ENCODE results near the gene AMZ1. TPM values are rescaled to one million over a fixed set of nuclear protein-coding genes. Genes with fewer than 3 reads are reported as not detected.

AMZ1 gene
- total and polyA plus RNA-seq, 10 of the 15 experiments (the other 5 are each of a cell fraction or from before 2014, with no cell fraction given), result 0.02 to 2.0 (median 0.69) TPM

DNA sequence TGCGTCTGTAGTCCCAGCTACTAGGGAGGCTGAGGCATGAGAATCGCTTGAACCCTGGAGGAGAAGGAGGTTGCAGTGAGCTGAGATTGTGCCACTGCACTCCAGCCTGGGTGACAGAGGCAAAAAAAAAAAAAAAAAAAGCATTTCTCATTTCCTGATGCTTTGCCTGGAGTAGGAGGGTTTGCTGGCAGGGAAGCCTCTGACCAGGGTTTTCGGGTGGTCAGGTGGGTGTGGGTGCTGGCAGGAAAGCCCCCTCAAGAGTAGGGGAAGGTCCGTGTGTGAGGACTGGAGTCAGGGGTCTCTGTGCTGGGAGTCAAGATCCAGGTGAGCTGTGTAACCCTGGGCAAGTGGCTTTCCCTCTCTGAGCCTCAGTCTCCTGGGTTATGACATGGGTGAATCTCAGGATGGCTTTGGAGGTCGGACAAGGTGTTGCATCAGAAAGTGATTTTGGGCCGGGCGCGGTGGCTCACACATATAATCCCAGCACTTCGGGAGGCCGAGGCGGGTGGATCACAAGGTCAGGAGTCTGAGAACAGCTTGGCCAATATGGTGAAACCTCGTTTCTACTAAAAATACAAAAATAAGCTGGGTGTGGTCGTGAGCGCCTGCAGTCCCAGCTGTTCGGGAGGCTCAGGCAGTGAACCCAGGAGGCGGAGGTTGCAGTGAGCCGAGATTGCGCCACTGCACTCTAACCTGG, 3.2 kb downstream of the AMZ1 start:
- no peak for ATAC-seq

More for the DNA sequence above, 3.2 kb downstream of the AMZ1 start:
- H3K27ac ChIP-seq (ENCODE audit: control insufficient read depth, insufficient read depth), result no peak overlapping the region
- peaks cover 27% of the 10 kb centered on the region for H3K4me1 ChIP-seq (ENCODE audit: control insufficient read depth, insufficient read depth, low read length)
- no peak overlapping the region for H3K4me3 ChIP-seq
- DNase-seq (ENCODE audit: low read depth, low spot score) (no peak), FAIRE-seq (no peak)
- CTCF ChIA-PET, result interaction anchor here (0.9 to 3.1 kb wide), 4 partner anchors 19 to 124 kb away, joined by 3 to 56 read pairs (median 4); no protein-coding TSS in a partner anchor
- TF ChIP-seq, protein P1, sequence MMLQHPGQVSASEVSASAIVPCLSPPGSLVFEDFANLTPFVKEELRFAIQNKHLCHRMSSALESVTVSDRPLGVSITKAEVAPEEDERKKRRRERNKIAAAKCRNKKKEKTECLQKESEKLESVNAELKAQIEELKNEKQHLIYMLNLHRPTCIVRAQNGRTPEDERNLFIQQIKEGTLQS (IDR thresholded peaks at IDR 0.05; ENCODE audit: borderline replicate concordance, extremely low read depth, low read depth, low read length), result no peak
- TF ChIP-seq ASH2L (IDR thresholded peaks at IDR 0.05; ENCODE audit: borderline replicate concordance, low read depth) (no peak), RBBP5 (conservative IDR thresholded peaks at IDR 0.05) (no peak), CTCF (IDR thresholded peaks at IDR 0.05 in 2 of 3, conservative IDR thresholded peaks at IDR 0.05 in 1 of 3; ENCODE audit: control insufficient read depth in 2 of 3, extremely low read depth in 1 of 3, insufficient read depth in 1 of 3, low read depth in 3 of 3, low read length in 3 of 3) (no peak), JUND (IDR thresholded peaks at IDR 0.05; ENCODE audit: low read depth, low read length) (no peak), CHD4 (IDR thresholded peaks at IDR 0.05) (no peak), NKRF (conservative IDR thresholded peaks at IDR 0.05) (no peak)
- TF ChIP-seq, protein P2, sequence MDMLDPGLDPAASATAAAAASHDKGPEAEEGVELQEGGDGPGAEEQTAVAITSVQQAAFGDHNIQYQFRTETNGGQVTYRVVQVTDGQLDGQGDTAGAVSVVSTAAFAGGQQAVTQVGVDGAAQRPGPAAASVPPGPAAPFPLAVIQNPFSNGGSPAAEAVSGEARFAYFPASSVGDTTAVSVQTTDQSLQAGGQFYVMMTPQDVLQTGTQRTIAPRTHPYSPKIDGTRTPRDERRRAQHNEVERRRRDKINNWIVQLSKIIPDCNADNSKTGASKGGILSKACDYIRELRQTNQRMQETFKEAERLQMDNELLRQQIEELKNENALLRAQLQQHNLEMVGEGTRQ (IDR thresholded peaks at IDR 0.05; ENCODE audit: borderline replicate concordance, low read depth, low read length), result no peak
- TF ChIP-seq, protein P3, sequence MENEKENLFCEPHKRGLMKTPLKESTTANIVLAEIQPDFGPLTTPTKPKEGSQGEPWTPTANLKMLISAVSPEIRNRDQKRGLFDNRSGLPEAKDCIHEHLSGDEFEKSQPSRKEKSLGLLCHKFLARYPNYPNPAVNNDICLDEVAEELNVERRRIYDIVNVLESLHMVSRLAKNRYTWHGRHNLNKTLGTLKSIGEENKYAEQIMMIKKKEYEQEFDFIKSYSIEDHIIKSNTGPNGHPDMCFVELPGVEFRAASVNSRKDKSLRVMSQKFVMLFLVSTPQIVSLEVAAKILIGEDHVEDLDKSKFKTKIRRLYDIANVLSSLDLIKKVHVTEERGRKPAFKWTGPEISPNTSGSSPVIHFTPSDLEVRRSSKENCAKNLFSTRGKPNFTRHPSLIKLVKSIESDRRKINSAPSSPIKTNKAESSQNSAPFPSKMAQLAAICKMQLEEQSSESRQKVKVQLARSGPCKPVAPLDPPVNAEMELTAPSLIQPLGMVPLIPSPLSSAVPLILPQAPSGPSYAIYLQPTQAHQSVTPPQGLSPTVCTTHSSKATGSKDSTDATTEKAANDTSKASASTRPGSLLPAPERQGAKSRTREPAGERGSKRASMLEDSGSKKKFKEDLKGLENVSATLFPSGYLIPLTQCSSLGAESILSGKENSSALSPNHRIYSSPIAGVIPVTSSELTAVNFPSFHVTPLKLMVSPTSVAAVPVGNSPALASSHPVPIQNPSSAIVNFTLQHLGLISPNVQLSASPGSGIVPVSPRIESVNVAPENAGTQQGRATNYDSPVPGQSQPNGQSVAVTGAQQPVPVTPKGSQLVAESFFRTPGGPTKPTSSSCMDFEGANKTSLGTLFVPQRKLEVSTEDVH (IDR thresholded peaks at IDR 0.05; ENCODE audit: low read depth, partially characterized antibody), result no peak
- in situ Hi-C loops (cut with MboI), result no loop called here
- WGBS (ENCODE audit: insufficient coverage, insufficient replicate concordance, low lambda C conversion rate, missing lambda C conversion rate), result 76% methylated on average over 18 of the region's 18 CpGs
- H3K4me2 ChIP-seq (ENCODE audit: control insufficient read depth, insufficient read depth), result no peak overlapping the region
- H3K9ac ChIP-seq (ENCODE audit: control insufficient read depth, insufficient read depth, low read length), result no peak overlapping the region
- H3K27me3 ChIP-seq (replicated peaks in 1 of 2; ENCODE audit: control insufficient read depth in 2 of 2, insufficient read depth in 2 of 2, low read length in 1 of 2), result peaks cover 3 to 7% of the 10 kb centered on the region in 2 experiments; a peak in 3 of 4 replicates
- no peaks in the 10 kb centered on the region for H3K9me3 ChIP-seq (replicated peaks; ENCODE audit: control insufficient read depth, insufficient read depth, low read length)
- no TSS peak for BruUV-seq (replicated peaks)
- RAD21 ChIA-PET (ENCODE audit: unreplicated experiment), result interaction anchor here (2.2 kb wide), 1 partner anchor 19 kb away, joined by 5 read pairs; no protein-coding TSS in a partner anchor
- no peaks in the 10 kb centered on the region for H3K79me2 ChIP-seq (ENCODE audit: control insufficient read depth, insufficient read depth, low read length)
- no peak overlapping the region for H2AFZ ChIP-seq (ENCODE audit: control insufficient read depth, low read depth, low read length)
- no peaks in the 10 kb centered on the region; the same call in 1 of the 2 replicates for H4K20me1 ChIP-seq (ENCODE audit: control insufficient read depth, insufficient read depth)
- no peaks in the 10 kb centered on the region for H3K36me3 ChIP-seq (ENCODE audit: control insufficient read depth in 2 of 2, insufficient read depth in 2 of 2, low read length in 1 of 2)
- POLR2A ChIA-PET, result interaction anchor here (0.6 to 1.5 kb wide), 4 partner anchors 13 to 38 kb away, joined by 3 to 6 read pairs (median 4); no protein-coding TSS in a partner anchor
- SMC1A ChIA-PET (ENCODE audit: uncharacterized antibody, unreplicated experiment), result interaction anchor here (0.9 to 5.8 kb wide), 2 partner anchors 19 to 82 kb away, joined by 4 to 49 read pairs; no protein-coding TSS in a partner anchor
- intact Hi-C loops (cut with micrococcal nuclease; ENCODE audit: unreplicated experiment), result no loop called here

Data from GM12878 (cell line).